ENCODE results near the gene FOXP1.

DNA sequence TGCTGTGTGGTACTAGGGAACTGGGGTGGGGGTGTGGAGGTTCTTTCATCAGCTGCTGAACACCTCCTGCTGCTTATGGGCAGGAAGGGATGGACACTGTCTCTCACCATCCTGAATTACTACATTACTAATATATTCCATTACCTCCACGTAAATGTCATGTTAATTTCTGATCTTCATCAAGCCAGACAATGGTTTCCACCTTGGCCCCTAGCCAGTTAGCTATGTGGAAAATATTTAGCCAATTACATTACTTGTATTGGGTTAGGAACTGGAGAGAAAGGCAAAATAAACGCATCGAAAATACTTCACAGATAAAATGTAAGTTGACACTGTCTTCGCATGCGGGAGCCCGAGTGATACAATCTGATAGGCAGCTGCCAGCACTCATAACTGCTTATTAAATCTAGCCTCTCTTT lies 95.1 kb downstream of the FOXP1 start:
- no peak for TF ChIP-seq POLR2AphosphoS5 (IDR thresholded peaks at IDR 0.05; ENCODE audit: low read depth, low read length)
- TF ChIP-seq, protein P1, sequence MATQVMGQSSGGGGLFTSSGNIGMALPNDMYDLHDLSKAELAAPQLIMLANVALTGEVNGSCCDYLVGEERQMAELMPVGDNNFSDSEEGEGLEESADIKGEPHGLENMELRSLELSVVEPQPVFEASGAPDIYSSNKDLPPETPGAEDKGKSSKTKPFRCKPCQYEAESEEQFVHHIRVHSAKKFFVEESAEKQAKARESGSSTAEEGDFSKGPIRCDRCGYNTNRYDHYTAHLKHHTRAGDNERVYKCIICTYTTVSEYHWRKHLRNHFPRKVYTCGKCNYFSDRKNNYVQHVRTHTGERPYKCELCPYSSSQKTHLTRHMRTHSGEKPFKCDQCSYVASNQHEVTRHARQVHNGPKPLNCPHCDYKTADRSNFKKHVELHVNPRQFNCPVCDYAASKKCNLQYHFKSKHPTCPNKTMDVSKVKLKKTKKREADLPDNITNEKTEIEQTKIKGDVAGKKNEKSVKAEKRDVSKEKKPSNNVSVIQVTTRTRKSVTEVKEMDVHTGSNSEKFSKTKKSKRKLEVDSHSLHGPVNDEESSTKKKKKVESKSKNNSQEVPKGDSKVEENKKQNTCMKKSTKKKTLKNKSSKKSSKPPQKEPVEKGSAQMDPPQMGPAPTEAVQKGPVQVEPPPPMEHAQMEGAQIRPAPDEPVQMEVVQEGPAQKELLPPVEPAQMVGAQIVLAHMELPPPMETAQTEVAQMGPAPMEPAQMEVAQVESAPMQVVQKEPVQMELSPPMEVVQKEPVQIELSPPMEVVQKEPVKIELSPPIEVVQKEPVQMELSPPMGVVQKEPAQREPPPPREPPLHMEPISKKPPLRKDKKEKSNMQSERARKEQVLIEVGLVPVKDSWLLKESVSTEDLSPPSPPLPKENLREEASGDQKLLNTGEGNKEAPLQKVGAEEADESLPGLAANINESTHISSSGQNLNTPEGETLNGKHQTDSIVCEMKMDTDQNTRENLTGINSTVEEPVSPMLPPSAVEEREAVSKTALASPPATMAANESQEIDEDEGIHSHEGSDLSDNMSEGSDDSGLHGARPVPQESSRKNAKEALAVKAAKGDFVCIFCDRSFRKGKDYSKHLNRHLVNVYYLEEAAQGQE (IDR thresholded peaks at IDR 0.05; ENCODE audit: insufficient read depth in 1 of 2, low read depth in 2 of 2, low read length in 2 of 2) = no peak
